ENCODE data around the gene PDCD1LG2. TPM values are rescaled to one million over a fixed set of nuclear protein-coding genes. Genes with fewer than 3 reads are reported as not detected.

Gene PDCD1LG2
- total and polyA plus RNA-seq, 9 donors, result 0.34 to 2.2 (median 1.1) TPM

DNA sequence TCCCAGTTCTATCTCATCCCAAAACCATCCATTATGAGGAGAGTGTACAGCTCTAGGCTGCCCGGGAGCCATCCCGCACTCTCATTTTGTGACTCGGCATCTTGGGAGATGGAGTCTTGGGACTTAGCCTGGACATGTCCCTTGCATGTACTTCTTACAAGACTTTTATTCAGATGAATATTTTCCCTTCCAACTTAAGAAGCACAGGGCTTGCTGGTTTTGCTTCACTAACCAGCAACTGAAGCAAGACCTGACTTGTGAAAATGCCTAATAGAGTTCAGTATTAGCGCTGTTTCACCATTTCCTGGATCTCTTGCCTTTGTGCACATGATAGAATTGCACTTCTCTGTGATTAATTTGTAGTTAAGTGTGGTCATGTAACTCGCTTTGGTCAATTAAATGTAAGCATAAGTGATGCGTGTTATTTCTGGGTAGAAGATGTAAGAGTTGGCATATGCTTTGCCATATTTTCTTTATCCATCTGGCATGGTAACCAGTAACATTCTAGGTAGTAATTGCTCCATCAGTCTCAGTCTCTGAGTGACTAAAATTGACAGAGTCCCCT is 55.8 kb downstream of the PDCD1LG2 start:
- Histone ChIP-seq H3K27ac (ENCODE audit: low read length) (no peak overlapping the region), H3K36me3 (ENCODE audit: control insufficient read depth, insufficient read depth, low read length) (no peaks in the 10 kb centered on the region), H3K9me3 (replicated peaks; ENCODE audit: control insufficient read depth, low read depth, low read length) (no peaks in the 10 kb centered on the region), H3K27me3 (ENCODE audit: control insufficient read depth, insufficient read depth, low read length) (no peaks in the 10 kb centered on the region), H3K4me3 (ENCODE audit: low read length) (no peak overlapping the region), H3K4me1 (ENCODE audit: control insufficient read depth, insufficient read depth, low read length) (no peaks in the 10 kb centered on the region)
- no peak for DNase-seq
- WGBS (ENCODE audit: insufficient coverage), result 86% methylated on average over 3 of the region's 6 CpGs

- Histone ChIP-seq H3K27ac (ENCODE audit: low read length) (no peak overlapping the region), H3K4me3 (ENCODE audit: low read length) (no peak overlapping the region), H3K36me3 (ENCODE audit: control insufficient read depth, insufficient read depth, low read length) (no peaks in the 10 kb centered on the region), H3K27me3 (ENCODE audit: control insufficient read depth, insufficient read depth, low read length) (no peaks in the 10 kb centered on the region), H3K9me3 (replicated peaks; ENCODE audit: control insufficient read depth, low read depth, low read length) (no peaks in the 10 kb centered on the region), H3K4me1 (ENCODE audit: control insufficient read depth, insufficient read depth, low read length) (no peaks in the 10 kb centered on the region)
- WGBS (ENCODE audit: insufficient coverage), result 79% methylated on average over 2 of the region's 2 CpGs
- no peak for DNase-seq
Observed at GRCh38 chr9:5568868-5569267, 58.5 kb downstream of the PDCD1LG2 start.

GRCh38 chr9:5569409-5569808 is 59.1 kb downstream of the PDCD1LG2 start:
- Histone ChIP-seq H3K4me1 (ENCODE audit: control insufficient read depth, insufficient read depth, low read length) (no peaks in the 10 kb centered on the region), H3K27me3 (ENCODE audit: control insufficient read depth, insufficient read depth, low read length) (no peaks in the 10 kb centered on the region), H3K9me3 (replicated peaks; ENCODE audit: control insufficient read depth, low read depth, low read length) (no peaks in the 10 kb centered on the region), H3K4me3 (ENCODE audit: low read length) (no peak overlapping the region), H3K36me3 (ENCODE audit: control insufficient read depth, insufficient read depth, low read length) (no peaks in the 10 kb centered on the region), H3K27ac (ENCODE audit: low read length) (no peak overlapping the region)
- no peak for DNase-seq

- Histone ChIP-seq H3K27me3 (ENCODE audit: control insufficient read depth, insufficient read depth, low read length) (no peaks in the 10 kb centered on the region), H3K4me1 (ENCODE audit: control insufficient read depth, insufficient read depth, low read length) (no peaks in the 10 kb centered on the region), H3K27ac (ENCODE audit: low read length) (no peak overlapping the region), H3K9me3 (replicated peaks; ENCODE audit: control insufficient read depth, low read depth, low read length) (no peaks in the 10 kb centered on the region), H3K36me3 (ENCODE audit: control insufficient read depth, insufficient read depth, low read length) (no peaks in the 10 kb centered on the region), H3K4me3 (ENCODE audit: low read length) (no peak overlapping the region)
- WGBS (ENCODE audit: insufficient coverage), result 80% methylated on average over 1 of the region's 1 CpG
- no peak for DNase-seq
Observed at GRCh38 chr9:5569891-5570290, 59.6 kb downstream of the PDCD1LG2 start.

GRCh38 chr9:5571629-5572232 is 61.4 kb downstream of the PDCD1LG2 start:
- H3K9me3 ChIP-seq (replicated peaks; ENCODE audit: control insufficient read depth, low read depth, low read length), result no peaks in the 10 kb centered on the region
- no peak for DNase-seq

GRCh38 chr9:5574097-5574496 is 63.8 kb downstream of the PDCD1LG2 start:
- H3K27ac ChIP-seq (ENCODE audit: low read length), result no peak overlapping the region
- no peaks in the 10 kb centered on the region for H3K36me3 ChIP-seq (ENCODE audit: control insufficient read depth, insufficient read depth, low read length)
- peaks cover 2% of the 10 kb centered on the region for H3K4me1 ChIP-seq (ENCODE audit: control insufficient read depth, insufficient read depth, low read length)
- WGBS (ENCODE audit: insufficient coverage), result no CpG with 5 or more reads among the region's 6 CpGs
- H3K4me3 ChIP-seq (ENCODE audit: low read length), result no peak overlapping the region
- H3K27me3 ChIP-seq (ENCODE audit: control insufficient read depth, insufficient read depth, low read length), result no peaks in the 10 kb centered on the region
- H3K9me3 ChIP-seq (replicated peaks; ENCODE audit: control insufficient read depth, low read depth, low read length), result no peaks in the 10 kb centered on the region
- no peak for DNase-seq

More at GRCh38 chr9:5571629-5572232, 61.4 kb downstream of the PDCD1LG2 start:
- no peaks in the 10 kb centered on the region for H3K36me3 ChIP-seq (ENCODE audit: control insufficient read depth, insufficient read depth, low read length)
- H3K27me3 ChIP-seq (ENCODE audit: control insufficient read depth, insufficient read depth, low read length), result no peaks in the 10 kb centered on the region
- no peak overlapping the region for H3K4me3 ChIP-seq (ENCODE audit: low read length)
- no peak overlapping the region for H3K27ac ChIP-seq (ENCODE audit: low read length)
- no CpG with 5 or more reads among the region's 1 CpG for WGBS (ENCODE audit: insufficient coverage)
- H3K4me1 ChIP-seq (ENCODE audit: control insufficient read depth, insufficient read depth, low read length), result no peaks in the 10 kb centered on the region

- 85% methylated on average over 2 of the region's 2 CpGs for WGBS (ENCODE audit: insufficient coverage)
- Histone ChIP-seq H3K27ac (ENCODE audit: low read length) (no peak overlapping the region), H3K27me3 (ENCODE audit: control insufficient read depth, insufficient read depth, low read length) (no peaks in the 10 kb centered on the region), H3K4me1 (ENCODE audit: control insufficient read depth, insufficient read depth, low read length) (peaks cover 2% of the 10 kb centered on the region), H3K9me3 (replicated peaks; ENCODE audit: control insufficient read depth, low read depth, low read length) (no peaks in the 10 kb centered on the region), H3K4me3 (ENCODE audit: low read length) (no peak overlapping the region), H3K36me3 (ENCODE audit: control insufficient read depth, insufficient read depth, low read length) (no peaks in the 10 kb centered on the region)
- DNase-seq, result no peak
Observed at GRCh38 chr9:5575000-5575399, 64.7 kb downstream of the PDCD1LG2 start.

DNA sequence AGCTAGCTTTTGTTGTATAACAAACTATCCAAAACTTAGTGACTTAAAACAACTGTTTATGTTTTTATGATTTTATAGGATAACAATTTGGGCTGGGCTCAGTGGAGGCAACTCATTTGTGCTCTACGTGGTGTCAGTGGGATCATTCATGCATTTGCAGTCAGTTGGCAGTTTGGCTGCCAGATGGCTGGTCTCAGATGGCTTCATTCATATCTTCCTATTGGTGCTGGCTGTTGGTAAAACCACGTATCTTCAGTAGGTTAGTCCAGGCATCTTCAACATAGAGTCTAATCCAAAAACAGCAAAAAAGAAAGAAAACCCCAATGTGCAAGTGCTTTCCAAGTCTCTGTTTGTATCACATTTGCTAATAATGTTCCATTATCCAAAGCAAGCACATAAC is 66.9 kb downstream of the PDCD1LG2 start:
- no peaks in the 10 kb centered on the region for H3K27me3 ChIP-seq (ENCODE audit: control insufficient read depth, insufficient read depth, low read length)
- H3K4me3 ChIP-seq (ENCODE audit: low read length), result no peak overlapping the region
- H3K4me1 ChIP-seq (ENCODE audit: control insufficient read depth, insufficient read depth, low read length), result peaks cover 2% of the 10 kb centered on the region
- no peak for DNase-seq
- no peaks in the 10 kb centered on the region for H3K9me3 ChIP-seq (replicated peaks; ENCODE audit: control insufficient read depth, low read depth, low read length)
- H3K27ac ChIP-seq (ENCODE audit: low read length), result no peak overlapping the region
- H3K36me3 ChIP-seq (ENCODE audit: control insufficient read depth, insufficient read depth, low read length), result no peaks in the 10 kb centered on the region
- no CpG with 5 or more reads among the region's 2 CpGs for WGBS (ENCODE audit: insufficient coverage)

- H3K27ac ChIP-seq (ENCODE audit: low read length), result no peak overlapping the region
- H3K4me1 ChIP-seq (ENCODE audit: control insufficient read depth, insufficient read depth, low read length), result peaks cover 2% of the 10 kb centered on the region
Observed at GRCh38 chr9:5578018-5578697, 67.8 kb downstream of the PDCD1LG2 start.

DNA sequence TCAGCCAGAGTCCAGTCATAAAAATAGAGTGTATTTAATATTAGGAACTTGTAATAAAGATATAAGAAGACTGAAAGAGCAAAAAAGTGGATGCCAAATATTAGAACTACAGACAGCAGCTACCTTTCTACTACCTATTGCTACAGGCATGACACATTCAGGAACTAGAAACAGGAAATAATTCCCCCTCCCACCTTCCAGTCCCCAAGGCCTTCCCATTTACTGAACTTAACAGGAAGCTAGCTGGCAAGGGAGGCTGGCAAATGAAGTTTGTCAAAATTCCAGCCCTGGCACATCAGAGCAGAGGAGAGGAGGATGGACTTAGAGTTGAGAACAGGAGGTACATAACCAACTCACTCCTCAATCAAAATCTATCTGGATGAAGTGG is 68.4 kb downstream of the PDCD1LG2 start:
- no peak overlapping the region for H3K27ac ChIP-seq (ENCODE audit: low read length)
- peaks cover 2% of the 10 kb centered on the region for H3K4me1 ChIP-seq (ENCODE audit: control insufficient read depth, insufficient read depth, low read length)
- no peaks in the 10 kb centered on the region for H3K36me3 ChIP-seq (ENCODE audit: control insufficient read depth, insufficient read depth, low read length)
- H3K4me3 ChIP-seq (ENCODE audit: low read length), result no peak overlapping the region
- H3K27me3 ChIP-seq (ENCODE audit: control insufficient read depth, insufficient read depth, low read length), result no peaks in the 10 kb centered on the region
- no peaks in the 10 kb centered on the region for H3K9me3 ChIP-seq (replicated peaks; ENCODE audit: control insufficient read depth, low read depth, low read length)
- no peak for DNase-seq

More at GRCh38 chr9:5578018-5578697, 67.8 kb downstream of the PDCD1LG2 start:
- Histone ChIP-seq H3K4me3 (ENCODE audit: low read length) (no peak overlapping the region), H3K36me3 (ENCODE audit: control insufficient read depth, insufficient read depth, low read length) (no peaks in the 10 kb centered on the region), H3K27me3 (ENCODE audit: control insufficient read depth, insufficient read depth, low read length) (no peaks in the 10 kb centered on the region), H3K9me3 (replicated peaks; ENCODE audit: control insufficient read depth, low read depth, low read length) (no peaks in the 10 kb centered on the region)
- DNase-seq, result no peak

Measured in muscle of leg (tissue), 11 donors.